ENCODE data around the gene ADORA3. TPM values are rescaled to one million over a fixed set of nuclear protein-coding genes. Genes with fewer than 3 reads are reported as not detected.

The ADORA3 gene
- total RNA-seq, 1 experiment from 2014 or later = 0.15 TPM

DNA sequence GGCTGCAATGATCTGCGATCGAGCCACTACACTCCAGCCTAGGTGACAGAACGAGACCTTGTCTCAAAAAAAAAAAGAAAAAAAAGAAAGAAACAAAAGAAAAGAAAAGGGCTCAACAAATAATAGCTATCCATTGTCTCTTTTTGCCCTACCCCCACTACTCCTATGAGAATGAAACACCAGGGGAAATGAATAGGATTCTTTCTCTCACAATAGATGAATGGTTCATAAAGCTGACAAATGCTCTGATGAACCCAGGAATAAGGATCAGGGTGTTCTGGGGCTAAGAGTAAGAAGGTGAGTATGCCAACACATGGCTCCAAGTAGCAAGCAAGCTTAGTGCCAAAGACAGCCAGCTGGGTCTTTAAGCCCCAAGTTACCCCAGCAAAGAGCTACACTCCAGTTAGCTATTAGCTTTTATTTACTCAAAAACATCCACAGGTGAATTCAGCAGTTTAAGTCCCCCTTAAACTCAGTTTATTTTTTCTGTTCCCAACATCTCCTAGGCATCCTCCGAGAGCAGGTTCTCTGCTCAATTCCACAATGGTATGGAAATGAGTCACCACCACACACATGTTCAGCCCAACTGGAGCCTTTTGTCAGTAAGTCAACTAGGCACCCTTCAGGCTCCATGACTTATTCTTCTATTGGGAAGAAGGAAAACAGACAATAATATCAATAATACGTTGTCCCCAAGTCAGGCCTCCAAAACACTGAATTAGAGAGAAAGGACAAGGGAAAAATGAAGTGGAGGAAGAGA is 4.2 kb downstream of the ADORA3 start (continued):
- TF ChIP-seq, protein P1, sequence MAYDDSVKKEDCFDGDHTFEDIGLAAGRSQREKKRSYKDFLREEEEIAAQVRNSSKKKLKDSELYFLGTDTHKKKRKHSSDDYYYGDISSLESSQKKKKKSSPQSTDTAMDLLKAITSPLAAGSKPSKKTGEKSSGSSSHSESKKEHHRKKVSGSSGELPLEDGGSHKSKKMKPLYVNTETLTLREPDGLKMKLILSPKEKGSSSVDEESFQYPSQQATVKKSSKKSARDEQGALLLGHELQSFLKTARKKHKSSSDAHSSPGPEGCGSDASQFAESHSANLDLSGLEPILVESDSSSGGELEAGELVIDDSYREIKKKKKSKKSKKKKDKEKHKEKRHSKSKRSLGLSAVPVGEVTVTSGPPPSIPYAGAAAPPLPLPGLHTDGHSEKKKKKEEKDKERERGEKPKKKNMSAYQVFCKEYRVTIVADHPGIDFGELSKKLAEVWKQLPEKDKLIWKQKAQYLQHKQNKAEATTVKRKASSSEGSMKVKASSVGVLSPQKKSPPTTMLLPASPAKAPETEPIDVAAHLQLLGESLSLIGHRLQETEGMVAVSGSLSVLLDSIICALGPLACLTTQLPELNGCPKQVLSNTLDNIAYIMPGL (CRISPR knock-in tag; IDR thresholded peaks at IDR 0.05) = no peak
- TF ChIP-seq TEAD4 (CRISPR knock-in tag; IDR thresholded peaks at IDR 0.05) = no peak

- H3K4me1 Mint-ChIP-seq = peaks cover 6% of the 10 kb centered on the region
- H3K9me3 Mint-ChIP-seq = peaks cover 21% of the 10 kb centered on the region
- peaks cover 3% of the 10 kb centered on the region; the same call in 1 of the 2 replicates for H3K27me3 Mint-ChIP-seq (ENCODE audit: low read depth)
- no peak for ATAC-seq
- no peaks in the 10 kb centered on the region for H3K36me3 Mint-ChIP-seq
- CTCF ChIA-PET = interaction anchor here (2.7 to 7.6 kb wide), 2 partner anchors 10 to 16 kb away, joined by 12 to 45 read pairs; no protein-coding TSS in a partner anchor
- no peak for DNase-seq (ENCODE audit: low spot score)
- no peak overlapping the region for H3K27ac Mint-ChIP-seq
- POLR2A ChIA-PET = no interaction called here
- no peak overlapping the region for H3K4me3 Mint-ChIP-seq
- TF ChIP-seq USF2 (CRISPR knock-in tag; IDR thresholded peaks at IDR 0.05) = no peak
Observed at GRCh38 chr1:111497592-111497991, 5.8 kb downstream of the ADORA3 start.

- no peaks in the 10 kb centered on the region for H3K36me3 Mint-ChIP-seq
- CTCF ChIA-PET = interaction anchor here (2.7 to 7.6 kb wide), 2 partner anchors 12 to 14 kb away, joined by 12 to 45 read pairs; no protein-coding TSS in a partner anchor
Observed at GRCh38 chr1:111496398-111496797, 7.0 kb downstream of the ADORA3 start.

More at GRCh38 chr1:111496398-111496797, 7.0 kb downstream of the ADORA3 start:
- TF ChIP-seq, protein P2, sequence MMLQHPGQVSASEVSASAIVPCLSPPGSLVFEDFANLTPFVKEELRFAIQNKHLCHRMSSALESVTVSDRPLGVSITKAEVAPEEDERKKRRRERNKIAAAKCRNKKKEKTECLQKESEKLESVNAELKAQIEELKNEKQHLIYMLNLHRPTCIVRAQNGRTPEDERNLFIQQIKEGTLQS (CRISPR knock-in tag; conservative IDR thresholded peaks at IDR 0.05) = no peak
- TF ChIP-seq RELA (CRISPR knock-in tag; IDR thresholded peaks at IDR 0.05; ENCODE audit: borderline replicate concordance) = no peak
- TF ChIP-seq, protein P3, sequence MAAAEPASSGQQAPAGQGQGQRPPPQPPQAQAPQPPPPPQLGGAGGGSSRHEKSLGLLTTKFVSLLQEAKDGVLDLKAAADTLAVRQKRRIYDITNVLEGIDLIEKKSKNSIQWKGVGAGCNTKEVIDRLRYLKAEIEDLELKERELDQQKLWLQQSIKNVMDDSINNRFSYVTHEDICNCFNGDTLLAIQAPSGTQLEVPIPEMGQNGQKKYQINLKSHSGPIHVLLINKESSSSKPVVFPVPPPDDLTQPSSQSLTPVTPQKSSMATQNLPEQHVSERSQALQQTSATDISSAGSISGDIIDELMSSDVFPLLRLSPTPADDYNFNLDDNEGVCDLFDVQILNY (CRISPR knock-in tag; IDR thresholded peaks at IDR 0.05) = no peak
- TF ChIP-seq MAX (CRISPR knock-in tag; IDR thresholded peaks at IDR 0.05) = no peak
- no peak for TF ChIP-seq ZNF396 (CRISPR knock-in tag; IDR thresholded peaks at IDR 0.05; ENCODE audit: borderline replicate concordance)
- TF ChIP-seq NFYB (CRISPR knock-in tag; conservative IDR thresholded peaks at IDR 0.05; ENCODE audit: low read depth) = no peak
- no peak for TF ChIP-seq MYBL2 (CRISPR knock-in tag; IDR thresholded peaks at IDR 0.05)
- no peak for TF ChIP-seq SMAD4 (CRISPR knock-in tag; IDR thresholded peaks at IDR 0.05)
- TF ChIP-seq TEAD4 (CRISPR knock-in tag; IDR thresholded peaks at IDR 0.05) = no peak
- no peak for TF ChIP-seq ZNF281 (CRISPR knock-in tag; IDR thresholded peaks at IDR 0.05)
- no peak for TF ChIP-seq USF2 (CRISPR knock-in tag; IDR thresholded peaks at IDR 0.05)
- TF ChIP-seq, protein P4, sequence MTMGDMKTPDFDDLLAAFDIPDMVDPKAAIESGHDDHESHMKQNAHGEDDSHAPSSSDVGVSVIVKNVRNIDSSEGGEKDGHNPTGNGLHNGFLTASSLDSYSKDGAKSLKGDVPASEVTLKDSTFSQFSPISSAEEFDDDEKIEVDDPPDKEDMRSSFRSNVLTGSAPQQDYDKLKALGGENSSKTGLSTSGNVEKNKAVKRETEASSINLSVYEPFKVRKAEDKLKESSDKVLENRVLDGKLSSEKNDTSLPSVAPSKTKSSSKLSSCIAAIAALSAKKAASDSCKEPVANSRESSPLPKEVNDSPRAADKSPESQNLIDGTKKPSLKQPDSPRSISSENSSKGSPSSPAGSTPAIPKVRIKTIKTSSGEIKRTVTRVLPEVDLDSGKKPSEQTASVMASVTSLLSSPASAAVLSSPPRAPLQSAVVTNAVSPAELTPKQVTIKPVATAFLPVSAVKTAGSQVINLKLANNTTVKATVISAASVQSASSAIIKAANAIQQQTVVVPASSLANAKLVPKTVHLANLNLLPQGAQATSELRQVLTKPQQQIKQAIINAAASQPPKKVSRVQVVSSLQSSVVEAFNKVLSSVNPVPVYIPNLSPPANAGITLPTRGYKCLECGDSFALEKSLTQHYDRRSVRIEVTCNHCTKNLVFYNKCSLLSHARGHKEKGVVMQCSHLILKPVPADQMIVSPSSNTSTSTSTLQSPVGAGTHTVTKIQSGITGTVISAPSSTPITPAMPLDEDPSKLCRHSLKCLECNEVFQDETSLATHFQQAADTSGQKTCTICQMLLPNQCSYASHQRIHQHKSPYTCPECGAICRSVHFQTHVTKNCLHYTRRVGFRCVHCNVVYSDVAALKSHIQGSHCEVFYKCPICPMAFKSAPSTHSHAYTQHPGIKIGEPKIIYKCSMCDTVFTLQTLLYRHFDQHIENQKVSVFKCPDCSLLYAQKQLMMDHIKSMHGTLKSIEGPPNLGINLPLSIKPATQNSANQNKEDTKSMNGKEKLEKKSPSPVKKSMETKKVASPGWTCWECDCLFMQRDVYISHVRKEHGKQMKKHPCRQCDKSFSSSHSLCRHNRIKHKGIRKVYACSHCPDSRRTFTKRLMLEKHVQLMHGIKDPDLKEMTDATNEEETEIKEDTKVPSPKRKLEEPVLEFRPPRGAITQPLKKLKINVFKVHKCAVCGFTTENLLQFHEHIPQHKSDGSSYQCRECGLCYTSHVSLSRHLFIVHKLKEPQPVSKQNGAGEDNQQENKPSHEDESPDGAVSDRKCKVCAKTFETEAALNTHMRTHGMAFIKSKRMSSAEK (CRISPR knock-in tag; IDR thresholded peaks at IDR 0.05; ENCODE audit: borderline replicate concordance) = no peak
- TF ChIP-seq, protein P5, sequence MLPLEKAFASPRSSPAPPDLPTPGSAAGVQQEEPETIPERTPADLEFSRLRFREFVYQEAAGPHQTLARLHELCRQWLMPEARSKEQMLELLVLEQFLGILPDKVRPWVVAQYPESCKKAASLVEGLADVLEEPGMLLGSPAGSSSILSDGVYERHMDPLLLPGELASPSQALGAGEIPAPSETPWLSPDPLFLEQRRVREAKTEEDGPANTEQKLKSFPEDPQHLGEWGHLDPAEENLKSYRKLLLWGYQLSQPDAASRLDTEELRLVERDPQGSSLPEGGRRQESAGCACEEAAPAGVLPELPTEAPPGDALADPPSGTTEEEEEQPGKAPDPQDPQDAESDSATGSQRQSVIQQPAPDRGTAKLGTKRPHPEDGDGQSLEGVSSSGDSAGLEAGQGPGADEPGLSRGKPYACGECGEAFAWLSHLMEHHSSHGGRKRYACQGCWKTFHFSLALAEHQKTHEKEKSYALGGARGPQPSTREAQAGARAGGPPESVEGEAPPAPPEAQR (CRISPR knock-in tag; IDR thresholded peaks at IDR 0.05) = no peak
- no peak for TF ChIP-seq GRHL2 (CRISPR knock-in tag; IDR thresholded peaks at IDR 0.05; ENCODE audit: insufficient replicate concordance, severe bottlenecking)
- no peak for TF ChIP-seq PRRX2 (CRISPR knock-in tag; IDR thresholded peaks at IDR 0.05)
- peaks cover 6% of the 10 kb centered on the region for H3K4me1 Mint-ChIP-seq
- H3K27ac Mint-ChIP-seq = no peak overlapping the region
- DNase-seq (ENCODE audit: low spot score) = no peak
- H3K4me3 Mint-ChIP-seq = no peak overlapping the region
- ATAC-seq = no peak
- H3K27me3 Mint-ChIP-seq (ENCODE audit: low read depth) = peaks cover 3% of the 10 kb centered on the region; the same call in 1 of the 2 replicates
- peaks cover 23% of the 10 kb centered on the region for H3K9me3 Mint-ChIP-seq
- POLR2A ChIA-PET = no interaction called here
